ENCODE data around the gene CD300H.

DNA sequence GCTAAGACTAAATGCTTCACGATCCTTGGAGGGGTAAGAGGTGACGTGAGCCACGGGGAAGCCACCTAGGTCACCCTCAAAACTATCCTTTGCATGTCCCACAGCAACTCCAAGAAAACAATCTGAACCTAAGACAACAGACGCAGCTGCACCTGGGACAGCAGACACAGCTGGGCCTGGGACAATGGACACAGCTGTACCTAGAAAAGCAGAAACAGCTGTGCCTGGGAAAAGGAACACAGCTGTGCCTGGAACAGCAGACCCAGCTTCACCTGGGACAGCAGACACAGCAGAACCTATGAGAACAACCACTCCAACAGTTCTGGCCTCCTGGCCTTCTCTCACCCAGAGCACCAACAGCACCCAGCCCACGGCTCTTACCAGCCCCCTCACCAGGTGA, 36.4 kb upstream of the CD300H start:
- TF ChIP-seq POLR2A (IDR thresholded peaks at IDR 0.05; ENCODE audit: low read depth) (no peak), CTCF (IDR thresholded peaks at IDR 0.05) (no peak), EP300 (IDR thresholded peaks at IDR 0.05) (no peak)
